A673 (cell line): Measurements from ENCODE around the gene PRELP.

Experiments used
- CTCF ChIP-seq: fragments of 300-800, 200-600 bp; sonication (generic); conservative IDR thresholded peaks from 2 replicates; pipeline ENCODE4 v1.5.1; 2017; ENCODE audit warnings: low read depth, mild to moderate bottlenecking, antibody characterized with exemption, low read length, moderate library complexity, mixed read lengths
- EZH2 ChIP-seq: fragments of 200-600 bp; sonication (generic); IDR thresholded peaks from 2 replicates; pipeline ENCODE4 v1.6.1; 2017; ENCODE audit warnings: borderline replicate concordance, low read depth, mild to moderate bottlenecking, mixed read lengths, antibody characterized with exemption, low read length; ENCODE audit not compliant: poor library complexity, severe bottlenecking

DNA sequence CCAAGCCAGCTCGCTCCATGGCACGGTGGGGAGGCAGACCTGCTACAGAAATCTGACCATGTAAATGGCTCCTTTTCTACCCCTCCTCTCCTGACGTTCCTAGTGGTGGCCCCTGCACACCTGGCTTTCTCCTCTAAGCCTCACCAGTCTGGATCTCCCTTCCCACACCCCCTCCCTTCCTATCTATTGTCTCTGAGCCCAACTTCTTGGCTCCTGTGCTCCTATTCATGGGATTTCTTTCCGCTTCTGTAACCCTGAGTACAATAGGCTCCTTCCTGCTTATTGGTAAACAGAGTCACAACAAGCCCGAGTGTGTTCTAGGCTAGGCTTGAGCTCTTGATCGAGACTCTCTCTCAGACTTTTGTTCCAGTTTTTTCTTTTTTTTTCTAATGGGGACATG lies 35.9 kb downstream of the PRELP start:
- TF ChIP-seq CTCF (no peak), EZH2 (no peak)
